Bronchial epithelial cell (primary cell): Measurements from ENCODE around the gene MIOS. TPM values are rescaled to one million over a fixed set of nuclear protein-coding genes. Genes with fewer than 3 reads are reported as not detected.

Source experiments
- DNase-seq: peaks from one replicate; pipeline ENCODE4 v3.0.0-alpha.2; 2010; ENCODE audit warnings: low read depth
- FAIRE-seq: peaks from 2 replicates; lab custom pipeline; 2011; peaks lifted over from hg19 to GRCh38; lab: Jason Lieb, UNC
- H3K27me3 ChIP-seq: 2 replicates; pipeline ENCODE4 v1.5.1; 2011; ENCODE audit warnings: low read length; ENCODE audit not compliant: control insufficient read depth, insufficient read depth
- H3K36me3 ChIP-seq: 2 replicates; pipeline ENCODE4 v1.5.1; 2011; ENCODE audit warnings: low read length; ENCODE audit not compliant: control insufficient read depth, insufficient read depth
- H3K4me3 ChIP-seq: 2 replicates; pipeline ENCODE4 v1.5.1; 2011; ENCODE audit warnings: mild to moderate bottlenecking, low read depth, low read length, control low read depth
- total RNA-seq: library from RNA; depleted of rRNA; stranded (reverse); fragments of >200 nt; gene quantifications from 2 replicates; pipeline ENCODE4 v1.2.1, GENCODE V29; 2014
- TF ChIP-seq, protein P1 (sequence below): IDR thresholded peaks from 2 replicates; pipeline ENCODE4 v1.5.1; 2011; ENCODE audit warnings: mild to moderate bottlenecking, moderate library complexity, low read length, control low read depth, inconsistent platforms; ENCODE audit not compliant: insufficient read depth, severe bottlenecking

MIOS gene
- total RNA-seq, 1 donor from 2014 or later, result 36.3 TPM

DNA sequence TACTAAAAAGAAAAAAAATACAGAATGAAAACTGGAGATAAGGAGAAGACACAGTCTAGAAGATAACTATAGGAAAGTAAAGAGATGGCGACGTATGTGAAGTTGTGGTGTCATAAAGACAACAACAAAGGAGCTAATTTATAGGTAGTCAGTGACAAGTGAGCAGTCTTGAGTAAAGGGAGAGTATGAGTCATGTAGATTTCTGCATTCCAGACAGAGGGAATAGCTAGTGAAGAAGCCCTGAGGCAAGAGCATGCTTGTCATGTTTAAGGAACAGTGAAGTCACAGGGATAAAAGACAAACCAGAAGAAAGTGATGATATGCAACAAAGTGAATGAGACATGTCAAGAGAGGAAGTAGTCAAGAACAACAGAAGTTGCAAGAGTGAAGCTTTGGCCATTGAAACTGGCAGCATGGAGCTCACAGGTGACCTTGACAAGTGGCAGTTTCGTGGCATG is 2.3 kb upstream of the MIOS start:
- no peak for FAIRE-seq

DNA sequence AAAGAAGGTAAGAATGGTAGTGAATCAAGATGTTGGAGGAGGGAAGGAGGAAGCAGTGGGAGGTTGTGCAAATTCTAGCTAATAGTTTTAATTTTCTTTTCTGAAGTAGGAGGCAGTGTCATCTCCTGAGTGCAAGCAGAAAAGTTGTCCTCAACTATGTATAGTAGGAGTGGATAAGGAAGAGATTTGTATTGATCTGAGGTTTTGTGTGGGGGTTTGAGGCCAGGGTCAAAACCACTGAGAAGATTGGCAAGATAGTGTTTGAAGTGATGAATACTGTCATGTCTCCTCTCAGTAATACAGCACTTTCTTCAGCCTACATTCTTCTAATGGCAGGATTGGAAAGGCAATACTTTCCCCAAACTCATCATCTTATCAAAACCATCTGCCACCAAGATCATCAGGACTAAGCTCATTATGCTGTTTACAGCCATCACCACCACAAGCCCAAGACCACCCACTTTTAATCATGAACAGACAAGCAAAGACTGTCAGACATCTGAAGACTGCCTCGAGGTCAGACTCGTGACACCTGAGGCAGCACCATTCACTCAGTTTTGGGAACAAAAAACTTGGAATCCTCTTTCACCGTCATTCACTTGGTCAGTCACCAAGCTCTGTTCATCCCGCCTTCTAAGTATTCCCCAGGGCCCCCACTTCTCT is 1.5 kb upstream of the MIOS start:
- Histone ChIP-seq H3K4me3 (no peak overlapping the region), H3K36me3 (no peaks in the 10 kb centered on the region), H3K27me3 (no peaks in the 10 kb centered on the region)
- FAIRE-seq (no peak), DNase-seq (no peak)
- TF ChIP-seq, protein P1, sequence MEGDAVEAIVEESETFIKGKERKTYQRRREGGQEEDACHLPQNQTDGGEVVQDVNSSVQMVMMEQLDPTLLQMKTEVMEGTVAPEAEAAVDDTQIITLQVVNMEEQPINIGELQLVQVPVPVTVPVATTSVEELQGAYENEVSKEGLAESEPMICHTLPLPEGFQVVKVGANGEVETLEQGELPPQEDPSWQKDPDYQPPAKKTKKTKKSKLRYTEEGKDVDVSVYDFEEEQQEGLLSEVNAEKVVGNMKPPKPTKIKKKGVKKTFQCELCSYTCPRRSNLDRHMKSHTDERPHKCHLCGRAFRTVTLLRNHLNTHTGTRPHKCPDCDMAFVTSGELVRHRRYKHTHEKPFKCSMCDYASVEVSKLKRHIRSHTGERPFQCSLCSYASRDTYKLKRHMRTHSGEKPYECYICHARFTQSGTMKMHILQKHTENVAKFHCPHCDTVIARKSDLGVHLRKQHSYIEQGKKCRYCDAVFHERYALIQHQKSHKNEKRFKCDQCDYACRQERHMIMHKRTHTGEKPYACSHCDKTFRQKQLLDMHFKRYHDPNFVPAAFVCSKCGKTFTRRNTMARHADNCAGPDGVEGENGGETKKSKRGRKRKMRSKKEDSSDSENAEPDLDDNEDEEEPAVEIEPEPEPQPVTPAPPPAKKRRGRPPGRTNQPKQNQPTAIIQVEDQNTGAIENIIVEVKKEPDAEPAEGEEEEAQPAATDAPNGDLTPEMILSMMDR, result no peak

More for the DNA sequence above, 2.3 kb upstream of the MIOS start:
- Histone ChIP-seq H3K4me3 (no peak overlapping the region), H3K36me3 (no peaks in the 10 kb centered on the region), H3K27me3 (no peaks in the 10 kb centered on the region)
- TF ChIP-seq, protein P1, result no peak
- DNase-seq, result peak; percentile 96

DNA sequence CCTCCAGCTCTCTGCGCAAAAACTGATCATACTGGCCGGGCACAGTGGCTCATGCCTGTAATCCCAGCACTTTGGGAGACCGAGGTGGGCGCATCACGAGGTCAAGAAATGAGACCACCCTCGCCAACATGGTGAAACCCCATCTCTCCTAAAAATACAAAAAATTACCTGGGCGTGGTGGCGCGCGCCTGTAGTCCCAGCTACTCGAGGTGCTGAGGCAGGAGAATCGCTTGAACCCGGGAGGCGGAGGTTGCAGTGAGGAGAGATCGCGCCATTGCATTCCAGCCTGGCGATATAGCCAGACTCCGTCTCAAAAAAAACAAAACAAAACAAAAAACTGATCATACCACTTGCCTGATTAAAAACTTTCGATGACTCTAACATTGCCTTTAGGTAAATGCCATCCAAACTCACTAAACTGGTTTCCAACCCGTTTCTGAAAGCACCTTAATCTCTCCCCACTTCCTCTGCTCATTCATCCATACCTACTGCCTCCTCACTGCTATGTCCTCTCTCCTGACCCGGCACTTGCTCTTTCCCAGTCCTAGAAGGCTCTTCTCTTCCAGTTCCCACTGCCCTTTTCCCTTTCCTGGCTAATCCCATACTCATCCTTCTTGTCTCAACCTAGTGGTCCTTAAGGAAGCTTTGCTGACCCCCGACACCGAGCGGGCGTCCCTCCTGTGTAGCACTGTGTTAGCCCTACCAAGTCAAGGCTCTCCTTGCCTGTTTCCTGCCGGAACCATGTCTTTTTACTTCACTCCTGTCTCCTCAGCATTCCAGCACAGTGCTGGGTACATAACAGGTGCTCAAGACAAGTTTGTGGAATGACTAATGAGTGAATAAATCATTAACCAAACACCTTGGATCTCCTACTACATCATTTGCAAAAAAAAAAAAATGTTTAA is 686 bp upstream of the MIOS start:
- FAIRE-seq (no peak), DNase-seq (peak; percentile 88)
- TF ChIP-seq, protein P1, result no peak
- no peaks in the 10 kb centered on the region for H3K27me3 ChIP-seq
- peak overlapping the region; percentile 75 for H3K4me3 ChIP-seq
- no peaks in the 10 kb centered on the region for H3K36me3 ChIP-seq

DNA sequence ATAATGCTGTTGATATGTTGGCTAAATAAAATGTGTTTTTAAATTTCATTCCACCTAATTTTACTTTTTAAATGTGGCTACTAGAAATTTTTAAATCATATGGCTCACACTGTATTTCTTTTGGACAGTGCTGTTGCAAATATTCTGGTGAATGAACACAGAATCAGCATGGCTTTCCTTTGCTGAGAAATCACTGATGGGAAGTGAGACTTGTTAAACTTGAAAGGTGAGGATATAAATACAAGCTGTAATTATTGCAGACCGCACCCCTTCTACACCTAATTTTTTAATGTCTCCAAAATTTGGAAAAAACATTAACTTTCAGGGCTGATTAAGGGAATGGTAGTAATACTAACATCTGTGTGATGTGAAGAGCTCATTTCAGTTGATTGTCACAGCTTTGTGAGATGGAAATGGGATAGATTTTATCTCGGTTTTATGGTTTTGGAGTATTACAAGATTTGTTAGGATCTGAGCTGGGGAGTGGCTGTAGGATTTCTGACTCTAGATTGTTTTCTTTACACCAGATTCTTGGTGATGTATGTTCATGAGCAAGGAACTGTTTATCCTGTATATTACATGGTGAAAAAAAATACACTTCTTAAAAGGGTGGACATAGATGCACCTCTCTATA is 1.3 kb downstream of the MIOS start:
- TF ChIP-seq, protein P1, result no peak
- H3K27me3 ChIP-seq, result no peaks in the 10 kb centered on the region
- H3K36me3 ChIP-seq, result no peaks in the 10 kb centered on the region
- DNase-seq, result peak; percentile 35
- FAIRE-seq, result no peak
- H3K4me3 ChIP-seq, result peak overlapping the region; percentile 75

DNA sequence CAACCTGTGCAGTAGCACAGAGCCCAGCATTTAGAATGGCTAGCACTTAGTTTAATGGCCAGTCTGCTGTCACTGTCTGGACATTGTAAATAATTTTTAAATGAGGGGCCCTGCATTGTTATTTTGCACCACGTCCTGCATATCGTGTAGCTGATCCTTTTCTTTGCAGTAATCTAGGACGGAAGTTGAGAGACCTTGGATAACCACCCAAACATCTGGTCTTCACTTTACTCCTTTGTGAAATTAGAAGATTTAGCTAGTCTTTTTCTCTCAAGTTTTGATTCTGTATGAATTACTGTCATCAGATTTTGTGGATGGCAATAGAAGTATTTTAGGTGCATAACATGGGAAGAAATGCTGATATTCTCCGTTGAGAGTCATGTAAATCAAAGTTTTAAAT is 1.9 kb downstream of the MIOS start:
- Histone ChIP-seq H3K36me3 (no peaks in the 10 kb centered on the region), H3K27me3 (no peaks in the 10 kb centered on the region), H3K4me3 (no peak overlapping the region)
- no peak for DNase-seq
- TF ChIP-seq, protein P1, result no peak
- FAIRE-seq, result no peak
